Neuronal stem cell (in vitro differentiated cells): ENCODE data around the gene GLDC.

Experiments used
- DNase-seq: peaks from one replicate; pipeline ENCODE4 v3.0.0-alpha.2; 2013; ENCODE audit warnings: low spot score
- H2AFZ ChIP-seq: one replicate; pipeline ENCODE4 v1.6.1; 2013; ENCODE audit warnings: mild to moderate bottlenecking, low read length, inconsistent platforms
- H2AK5ac ChIP-seq: 2 replicates; pipeline ENCODE4 v1.6.1; 2013; ENCODE audit warnings: low read depth, mild to moderate bottlenecking, inconsistent platforms, low read length, moderate library complexity, mixed read lengths
- H2BK120ac ChIP-seq: 2 replicates; pipeline ENCODE4 v1.6.1; 2013; ENCODE audit warnings: low read depth, mild to moderate bottlenecking, inconsistent platforms, low read length, moderate library complexity, mixed read lengths
- H2BK12ac ChIP-seq: one replicate; pipeline ENCODE4 v1.6.1; 2013; ENCODE audit warnings: low read length, inconsistent platforms
- H2BK15ac ChIP-seq: 2 replicates; pipeline ENCODE4 v1.6.1; 2013; ENCODE audit warnings: mild to moderate bottlenecking, low read length, inconsistent platforms, mixed read lengths
- H2BK5ac ChIP-seq: one replicate; pipeline ENCODE4 v1.6.1; 2013; ENCODE audit warnings: inconsistent platforms, mild to moderate bottlenecking, low read length, moderate library complexity
- H3K14ac ChIP-seq: one replicate; pipeline ENCODE4 v1.6.1; 2013; ENCODE audit warnings: low read length, inconsistent platforms
- H3K18ac ChIP-seq: 2 replicates; pipeline ENCODE4 v1.6.1; 2013; ENCODE audit warnings: low read length, inconsistent platforms
- H3K23ac ChIP-seq: 2 replicates; pipeline ENCODE4 v1.6.1; 2013; ENCODE audit warnings: low read depth, mild to moderate bottlenecking, mixed read lengths, low read length, inconsistent platforms; ENCODE audit not compliant: poor library complexity
- H3K27ac ChIP-seq: replicated peaks from 3 replicates; pipeline ENCODE4 v1.5.1; 2013; ENCODE audit warnings: low read length, inconsistent platforms
- H3K27me3 ChIP-seq, 3 experiments: 2 replicates each; pipeline ENCODE4 v1.6.1; 2013; ENCODE audit warnings: low read length in 3 of 3, mild to moderate bottlenecking in 2 of 3, inconsistent platforms in 1 of 3, low read depth in 1 of 3, mixed read lengths in 1 of 3, moderate library complexity in 1 of 3; ENCODE audit not compliant: control insufficient read depth in 3 of 3, insufficient read depth in 3 of 3
- H3K36me3 ChIP-seq, 2 donors: replicated peaks in 1 of 2; 2 replicates each; pipeline ENCODE4 v1.6.1; 2013; ENCODE audit warnings: low read length in 2 of 2; ENCODE audit not compliant: control insufficient read depth in 2 of 2, insufficient read depth in 2 of 2
- H3K4ac ChIP-seq: 2 replicates; pipeline ENCODE4 v1.6.1; 2013; ENCODE audit warnings: inconsistent platforms, mild to moderate bottlenecking, low read length, moderate library complexity
- H3K4me1 ChIP-seq, 2 donors: 1 replicate in 1 of 2; 2 replicates in 1 of 2; pipeline ENCODE4 v1.6.1; 2013; ENCODE audit warnings: low read length in 2 of 2, low read depth in 1 of 2; ENCODE audit not compliant: control insufficient read depth in 2 of 2, insufficient read depth in 1 of 2
- H3K4me2 ChIP-seq: one replicate; pipeline ENCODE4 v1.6.1; 2013; ENCODE audit warnings: mild to moderate bottlenecking, low read length, inconsistent platforms; ENCODE audit not compliant: insufficient read depth, poor library complexity, severe bottlenecking
- H3K4me3 ChIP-seq, 2 donors: 2 replicates each; pipeline ENCODE4 v1.5.1; 2013; ENCODE audit warnings: low read length in 2 of 2, mild to moderate bottlenecking in 2 of 2, inconsistent platforms in 1 of 2, moderate library complexity in 1 of 2
- H3K79me1 ChIP-seq: one replicate; pipeline ENCODE4 v1.6.1; 2013; ENCODE audit warnings: low read depth, mild to moderate bottlenecking, inconsistent platforms, low read length, moderate library complexity
- H3K9ac ChIP-seq: one replicate; pipeline ENCODE4 v1.6.1; 2013; ENCODE audit warnings: mild to moderate bottlenecking, low read depth, low read length, inconsistent platforms; ENCODE audit not compliant: poor library complexity
- H3K9me3 ChIP-seq, 2 donors: replicated peaks in 1 of 2; 2 replicates each; pipeline versions ENCODE3 to v1.6.1; 2013; ENCODE audit warnings: low read length in 2 of 2, mild to moderate bottlenecking in 2 of 2, inconsistent platforms in 1 of 2, low read depth in 1 of 2, mixed read lengths in 1 of 2, moderate library complexity in 1 of 2; ENCODE audit not compliant: control insufficient read depth in 2 of 2, insufficient read depth in 1 of 2
- H4K8ac ChIP-seq: one replicate; pipeline ENCODE4 v1.6.1; 2013; ENCODE audit warnings: low read depth, mild to moderate bottlenecking, inconsistent platforms, low read length, moderate library complexity
- H4K91ac ChIP-seq: one replicate; pipeline ENCODE4 v1.6.1; 2013; ENCODE audit warnings: low read length, low read depth, mild to moderate bottlenecking, inconsistent platforms; ENCODE audit not compliant: poor library complexity
- WGBS, 2 donors: extraction: QIAGEN DNeasy Blood & Tissue Kit; methylation state at CpG; one replicate each; pipeline ENCODE4 v1.1.7; 2013; ENCODE audit warnings: missing lambda C conversion rate in 2 of 2, mixed read lengths in 1 of 2; ENCODE audit not compliant: insufficient read length in 2 of 2, insufficient replicate concordance in 1 of 2; ENCODE audit errors: extremely low coverage in 2 of 2; 5-methylcytosine and 5-hydroxymethylcytosine counted together

The GLDC gene

DNA sequence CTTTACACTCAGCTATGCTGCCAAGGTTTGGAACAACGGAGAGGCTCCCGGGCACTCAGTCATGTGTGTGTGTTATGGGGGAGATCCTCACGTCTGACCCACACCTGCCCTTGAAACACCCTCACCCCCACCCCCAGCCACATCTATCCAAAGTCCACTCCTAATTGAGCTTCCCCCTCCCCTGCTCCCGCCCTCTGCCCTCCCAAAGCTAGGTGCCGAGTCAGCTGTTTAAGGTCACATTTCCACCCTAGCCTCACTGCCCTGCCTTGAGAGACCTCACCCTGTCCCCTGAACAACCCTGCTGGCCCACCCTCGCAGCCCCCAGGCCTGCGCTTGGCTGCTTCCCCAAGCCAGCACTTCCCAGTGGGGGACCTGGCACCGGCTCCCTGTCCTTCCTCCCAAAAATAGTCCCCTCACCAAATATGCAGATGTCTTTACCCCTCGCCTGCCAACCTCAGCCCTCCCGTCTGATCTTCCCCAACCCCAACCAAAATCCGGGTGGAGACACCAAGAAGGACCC, 36.0 kb downstream of the GLDC start:
- Histone ChIP-seq H3K79me1 (no peaks in the 10 kb centered on the region), H3K27me3 (no peaks in the 10 kb centered on the region), H2BK5ac (no peak overlapping the region), H2AFZ (no peak overlapping the region), H3K36me3 (peaks cover 15 to 76% of the 10 kb centered on the region in 2 donors), H3K4me1 (peaks cover 0 to 2% of the 10 kb centered on the region in 2 donors), H3K23ac (no peak overlapping the region), H4K8ac (no peak overlapping the region), H2BK15ac (no peak overlapping the region), H2AK5ac (no peak overlapping the region), H4K91ac (no peak overlapping the region), H2BK12ac (no peak overlapping the region), H2BK120ac (no peak overlapping the region), H3K4me2 (no peak overlapping the region), H3K4me3 (no peak overlapping the region), H3K18ac (no peak overlapping the region), H3K9me3 (no peaks in the 10 kb centered on the region), H3K4ac (no peak overlapping the region), H3K14ac (no peak overlapping the region), H3K9ac (no peak overlapping the region), H3K27ac (no peak overlapping the region)
- DNase-seq: no peak
- no CpG with 5 or more reads among the region's 11 CpGs for WGBS, 2 donors

DNA sequence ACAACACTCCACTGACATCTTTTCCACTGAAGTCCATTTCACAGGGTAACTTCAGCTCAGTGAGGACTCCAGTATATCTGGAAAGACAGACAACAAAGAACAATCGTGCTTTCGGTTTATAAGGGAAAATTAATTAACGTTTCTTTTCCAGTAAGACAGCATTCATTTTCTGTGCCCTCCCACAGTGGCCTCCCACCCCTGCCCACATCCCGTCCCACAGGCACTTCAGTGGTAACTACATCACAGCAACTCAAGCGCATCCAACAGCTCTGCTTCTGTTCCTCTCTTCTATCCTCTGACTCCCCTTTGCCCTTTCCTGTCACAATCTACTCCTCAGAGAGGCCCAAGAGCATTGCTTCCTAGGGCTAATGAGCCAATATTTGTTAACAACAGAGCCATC, 40.3 kb downstream of the GLDC start:
- no peak overlapping the region for H3K27ac ChIP-seq
- H2AFZ ChIP-seq: no peak overlapping the region
- no peak overlapping the region for H3K9ac ChIP-seq
- H2BK120ac ChIP-seq: no peak overlapping the region
- no peak overlapping the region for H4K91ac ChIP-seq
- H2BK5ac ChIP-seq: no peak overlapping the region
- H3K36me3 ChIP-seq: peaks cover 30 to 90% of the 10 kb centered on the region in 2 donors
- WGBS, 2 donors: no CpG with 5 or more reads among the region's 5 CpGs
- no peak overlapping the region for H3K4me3 ChIP-seq
- H3K18ac ChIP-seq: no peak overlapping the region
- no peak overlapping the region for H2AK5ac ChIP-seq
- H3K4ac ChIP-seq: no peak overlapping the region
- H4K8ac ChIP-seq: no peak overlapping the region
- no peaks in the 10 kb centered on the region for H3K4me1 ChIP-seq
- no peak overlapping the region for H3K23ac ChIP-seq
- H2BK15ac ChIP-seq: no peak overlapping the region
- H3K4me2 ChIP-seq: no peak overlapping the region
- no peak for DNase-seq
- no peaks in the 10 kb centered on the region for H3K27me3 ChIP-seq
- H3K9me3 ChIP-seq: no peaks in the 10 kb centered on the region
- no peak overlapping the region for H3K14ac ChIP-seq
- H2BK12ac ChIP-seq: no peak overlapping the region
- H3K79me1 ChIP-seq: no peaks in the 10 kb centered on the region

DNA sequence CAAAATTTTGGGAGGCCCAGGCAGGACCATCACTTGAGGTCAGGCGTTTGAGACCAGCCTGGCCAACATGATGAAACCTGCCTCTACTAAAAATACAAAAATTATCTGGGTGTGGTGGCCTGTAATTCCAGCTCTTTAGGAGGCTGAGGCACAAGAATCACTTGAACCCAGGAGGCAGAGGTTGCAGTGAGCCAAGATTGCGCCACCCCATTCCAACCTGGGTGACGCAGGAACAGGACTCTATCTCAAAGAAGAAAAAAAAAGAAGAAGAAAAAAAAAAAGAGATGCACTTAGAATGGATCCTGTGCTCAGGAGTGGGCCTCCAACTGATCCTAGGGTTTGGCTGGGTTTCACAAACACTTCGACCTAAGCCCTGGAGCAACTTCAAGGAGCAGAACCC, 45.1 kb downstream of the GLDC start:
- Histone ChIP-seq H3K4me2 (no peak overlapping the region), H3K27ac (no peak overlapping the region), H3K27me3 (no peaks in the 10 kb centered on the region), H3K4ac (no peak overlapping the region), H3K9ac (no peak overlapping the region), H2BK120ac (no peak overlapping the region), H4K91ac (no peak overlapping the region), H3K36me3 (peaks cover 29 to 97% of the 10 kb centered on the region in 2 donors), H2BK5ac (no peak overlapping the region), H4K8ac (no peak overlapping the region), H2BK15ac (no peak overlapping the region), H2AFZ (no peak overlapping the region), H3K4me3 (no peak overlapping the region), H3K79me1 (no peaks in the 10 kb centered on the region), H3K9me3 (no peaks in the 10 kb centered on the region), H3K14ac (no peak overlapping the region), H2AK5ac (no peak overlapping the region), H2BK12ac (no peak overlapping the region), H3K18ac (no peak overlapping the region), H3K4me1 (no peaks in the 10 kb centered on the region), H3K23ac (no peak overlapping the region)
- no CpG with 5 or more reads among the region's 4 CpGs for WGBS, 2 donors
- no peak for DNase-seq

DNA sequence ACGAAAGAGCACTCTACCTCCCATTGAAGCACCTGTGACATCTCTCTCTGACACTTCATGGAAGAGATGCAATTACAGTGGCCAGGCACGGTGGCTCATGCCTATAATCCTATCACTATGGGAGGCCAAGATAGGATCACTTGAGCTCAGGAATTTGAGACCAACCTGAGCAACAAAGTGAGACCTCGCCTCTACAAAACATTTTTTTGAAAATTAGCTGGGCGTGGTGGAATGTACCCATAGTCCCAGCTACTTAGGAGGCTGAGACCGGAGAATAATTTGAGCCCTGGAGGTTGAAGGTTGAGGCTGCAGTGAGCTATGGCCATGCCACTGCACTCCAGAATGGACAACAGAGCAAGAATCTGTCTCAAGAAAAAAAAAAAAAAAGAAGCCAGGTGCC, 45.5 kb downstream of the GLDC start:
- H2AK5ac ChIP-seq: no peak overlapping the region
- H2AFZ ChIP-seq: no peak overlapping the region
- no peak overlapping the region for H3K9ac ChIP-seq
- no peak overlapping the region for H3K18ac ChIP-seq
- H2BK5ac ChIP-seq: no peak overlapping the region
- DNase-seq: no peak
- no peak overlapping the region for H4K91ac ChIP-seq
- no peaks in the 10 kb centered on the region for H3K27me3 ChIP-seq
- no peak overlapping the region for H3K27ac ChIP-seq
- H3K14ac ChIP-seq: no peak overlapping the region
- no peak overlapping the region for H2BK12ac ChIP-seq
- H3K4me2 ChIP-seq: no peak overlapping the region
- H3K4me3 ChIP-seq: no peak overlapping the region
- no peak overlapping the region for H2BK120ac ChIP-seq
- no CpG with 5 or more reads among the region's 5 CpGs for WGBS, 2 donors
- H2BK15ac ChIP-seq: no peak overlapping the region
- no peaks in the 10 kb centered on the region for H3K9me3 ChIP-seq
- no peaks in the 10 kb centered on the region for H3K4me1 ChIP-seq
- H4K8ac ChIP-seq: no peak overlapping the region
- peaks cover 26 to 97% of the 10 kb centered on the region in 2 donors for H3K36me3 ChIP-seq
- H3K79me1 ChIP-seq: no peaks in the 10 kb centered on the region
- H3K23ac ChIP-seq: no peak overlapping the region
- H3K4ac ChIP-seq: no peak overlapping the region
